Ovary (tissue), 9 donors: ENCODE measurements around the gene ASB8. TPM values are rescaled to one million over a fixed set of nuclear protein-coding genes. Genes with fewer than 3 reads are reported as not detected.

ENCODE experiments used
- DNase-seq, 5 donors: peaks; one replicate each; pipeline ENCODE4 v3.0.0-alpha.2; 2019 to 2020
- H3K27ac ChIP-seq, 2 donors: fragments of 200-600 bp; one replicate each; pipeline versions ENCODE4 v1.5.1 to v1.8.0; 2019 to 2022
- H3K27me3 ChIP-seq: fragments of 200-600 bp; one replicate; pipeline ENCODE4 v1.8.0; 2022
- H3K36me3 ChIP-seq: fragments of 200-600 bp; sonication (generic); one replicate; pipeline ENCODE4 v1.5.1; 2019
- H3K4me1 ChIP-seq: one replicate; pipeline ENCODE4 v1.8.1; 2013; ENCODE audit warnings: mild to moderate bottlenecking, moderate library complexity; ENCODE audit not compliant: insufficient read depth
- H3K4me3 ChIP-seq: fragments of 200-600 bp; sonication (generic); one replicate; pipeline ENCODE4 v1.5.1; 2017
- H3K9me3 ChIP-seq, 2 donors: fragments of 200-600 bp in 1 of 2; sonication (generic) in 1 of 2; one replicate each; pipeline versions ENCODE4 v1.5.1 to v1.8.1; 2013 to 2019; ENCODE audit warnings: mild to moderate bottlenecking in 1 of 2, moderate library complexity in 1 of 2
- CTCF ChIP-seq, 3 donors: fragments of 450-650 bp in 2 of 3; fragments of 200-600 bp in 1 of 3; IDR thresholded peaks; one replicate each; pipeline versions ENCODE4 v1.5.1 to v1.8.0; 2016 to 2022; ENCODE audit warnings: antibody characterized with exemption in 3 of 3, mild to moderate bottlenecking in 1 of 3
- EP300 ChIP-seq: sonication (generic); formaldehyde crosslinking; IDR thresholded peaks from one replicate; pipeline ENCODE4 v1.6.1; 2017; ENCODE audit warnings: antibody characterized with exemption
- POLR2A ChIP-seq: fragments of 450-650 bp; IDR thresholded peaks from one replicate; pipeline ENCODE4 v1.6.1; 2017; ENCODE audit warnings: antibody characterized with exemption, mild to moderate bottlenecking, moderate library complexity
- WGBS, 3 donors: extraction: QIAGEN DNeasy Blood & Tissue Kit in 1 of 3; methylation state at CpG; one replicate each; pipeline versions ENCODE4 v1.1.5 to v1.1.7; 2013 to 2017; 5-methylcytosine and 5-hydroxymethylcytosine counted together
- intact Hi-C, 4 donors: fragments of 100-400 bp; cut with DNase I; formaldehyde crosslinking; loops; one replicate each; pipeline versions ENCODE4 v1.11.0 to v1.15.1; 2022 to 2023
- polyA plus RNA-seq, 2 donors: library from polyadenylated mRNA; stranded (reverse); fragments of 200-250 nt in 1 of 2; fragments of 350-450 nt in 1 of 2; fragmentation: Illumina TruSeq in 1 of 2; extraction: RNeasy Lipid Tissue Mini Kit (QIAGEN cat#74804) in 1 of 2; gene quantifications; one replicate each; pipeline ENCODE4 v1.2.3, GENCODE V29; 2013 to 2014
- total RNA-seq, 7 donors: library from RNA; depleted of rRNA in 2 of 7; stranded (reverse); fragments of >200 nt in 2 of 7; fragmentation: NEBNext Ultra II Directional in 3 of 7; extraction: Animal tissue kit (Norgen Biotek cat#: 25700) in 3 of 7; gene quantifications; one replicate each; pipeline versions ENCODE4 v1.1.0 to v1.2.4, GENCODE V29; 2016 to 2023
- donor health status: DM: no; HTN: no; CAD: no; lungs with moderate emphysema.
- donor health status: DM: no; HTN: no; CAD: no.
- donor health status: Bipolar disorder and iron deficiency.
- donor health status: DM: yes; HTN: yes; CAD: no.
- donor health status: DM: no; HTN: no; CAD: no.
- donor health status: DM: yes; HTN: yes; CAD: no.

Gene ASB8
- total and polyA plus RNA-seq, 9 donors: 18.8 to 51.6 (median 29.4) TPM

GRCh38 chr12:48110691-48111311, 46.5 kb downstream of the ASB8 start:
- DNase-seq: no peak
- no peak for TF ChIP-seq CTCF (IDR thresholded peaks at IDR 0.05)
- no peak for TF ChIP-seq EP300
- no peak for TF ChIP-seq POLR2A
- Histone ChIP-seq H3K36me3 (no peaks in the 10 kb centered on the region), H3K4me3 (no peak overlapping the region), H3K27me3 (no peaks in the 10 kb centered on the region), H3K4me1 (peaks cover 3% of the 10 kb centered on the region), H3K9me3 (no peaks in the 10 kb centered on the region), H3K27ac (no peak overlapping the region)
- WGBS, 3 donors: 78 to 98% (median 94%) methylated on average over 1 of the region's 1 CpG
- intact Hi-C loops: no loop called here

- H3K9me3 ChIP-seq: no peaks in the 10 kb centered on the region
- intact Hi-C loops: loop anchor here in 1 of 4 donors (10.0 kb wide), 1 partner anchor 45 kb away; the partner anchor contains the start of gene ASB8
- no peak overlapping the region for H3K27ac ChIP-seq
- H3K36me3 ChIP-seq: no peaks in the 10 kb centered on the region
- no peak for TF ChIP-seq CTCF (IDR thresholded peaks at IDR 0.05)
- no peak for TF ChIP-seq EP300
- no peak for TF ChIP-seq POLR2A
- H3K4me3 ChIP-seq: no peak overlapping the region
- no peak for DNase-seq
- peaks cover 6% of the 10 kb centered on the region for H3K4me1 ChIP-seq
- no peaks in the 10 kb centered on the region for H3K27me3 ChIP-seq
Measured at GRCh38 chr12:48109424-48109823, 47.9 kb downstream of the ASB8 start.

GRCh38 chr12:48106681-48107613, 50.4 kb downstream of the ASB8 start:
- TF ChIP-seq EP300 (no peak), POLR2A (no peak), CTCF (IDR thresholded peaks at IDR 0.05) (no peak)
- DNase-seq: no peak
- H3K4me1 ChIP-seq: peaks cover 7% of the 10 kb centered on the region
- no peaks in the 10 kb centered on the region for H3K36me3 ChIP-seq
- no peaks in the 10 kb centered on the region for H3K27me3 ChIP-seq
- peak overlapping the region in 1 of 2 donors; percentile 85 for H3K27ac ChIP-seq
- H3K4me3 ChIP-seq: peak overlapping the region; percentile 75
- 62 to 71% (median 62%) methylated on average over 5 of the region's 5 CpGs for WGBS, 3 donors
- H3K9me3 ChIP-seq: no peaks in the 10 kb centered on the region
- intact Hi-C loops: loop anchor here in 1 of 4 donors (10.0 kb wide), 1 partner anchor 48 kb away; the partner anchor contains the start of gene ASB8

- peak; percentile 87 to 93 (median 89) for DNase-seq
- H3K27me3 ChIP-seq: no peaks in the 10 kb centered on the region
- peak within 1 kb of the TSS; percentile 75 for H3K4me3 ChIP-seq
- H3K4me1 ChIP-seq: peaks cover 7% of the 10 kb centered on the region
- TF ChIP-seq CTCF (IDR thresholded peaks at IDR 0.05) (peak; percentile 20 to 48 (median 48)), POLR2A (peak; percentile 19), EP300 (no peak)
- H3K9me3 ChIP-seq: no peaks in the 10 kb centered on the region
- H3K27ac ChIP-seq: peak within 1 kb of the TSS; percentile 70 to 85
- 0 to 1% (median 0%) methylated on average over 37 to 53 of the region's 53 CpGs for WGBS, 3 donors
- intact Hi-C loops: loop anchor here in 1 of 4 donors (10.0 kb wide), 1 partner anchor 49 kb away; the partner anchor contains the start of gene ASB8
- no peaks in the 10 kb centered on the region for H3K36me3 ChIP-seq
Measured at GRCh38 chr12:48105867-48106680, 51.2 kb downstream of the ASB8 start, which contains the start of gene SENP1. SENP1 (minus strand) TSS chr12:48106079; CDS start chr12:48101472, 4,607 bp downstream.
